A673 (cell line): Measurements from ENCODE around the gene OVCH1. TPM values are rescaled to one million over a fixed set of nuclear protein-coding genes. Genes with fewer than 3 reads are reported as not detected.

Experiments used
- BruUV-seq: library from RNA; stranded (reverse); fragments of 400-500 nt; replicated peaks from 2 replicates; lab custom pipeline; 2021; lab: Mats Ljungman, UMichigan
- CTCF ChIA-PET: fragments of 300-600 bp; sonication (Branson Sonifier 250); formaldehyde crosslinking; loops from one replicate; lab custom pipeline; 2022; ENCODE audit warnings: antibody characterized with exemption; lab: Charles Lee
- POLR2A ChIA-PET: fragments of 300-600 bp; sonication (Branson Sonifier 250); formaldehyde crosslinking; loops from one replicate; lab custom pipeline; 2022; ENCODE audit warnings: antibody characterized with exemption; ENCODE audit not compliant: low non-redundant PET; lab: Charles Lee
- DNase-seq: peaks from one replicate; pipeline ENCODE4 v3.0.0-alpha.2; 2015; ENCODE audit warnings: low spot score
- H3K27ac ChIP-seq: fragments of 200-600 bp; sonication (generic); 2 replicates; pipeline ENCODE4 v1.5.1; 2016; ENCODE audit warnings: mixed run types, low read depth, mild to moderate bottlenecking, mixed read lengths, antibody characterized with exemption, low read length; ENCODE audit not compliant: poor library complexity, severe bottlenecking
- H3K27me3 ChIP-seq: fragments of 200-600 bp; sonication (generic); replicated peaks from 2 replicates; pipeline ENCODE4 v1.6.1; 2017; ENCODE audit warnings: mixed run types, low read depth, mild to moderate bottlenecking, mixed read lengths, antibody characterized with exemption, low read length; ENCODE audit not compliant: insufficient read depth, poor library complexity
- H3K36me3 ChIP-seq: fragments of 200-600 bp; sonication (generic); 2 replicates; pipeline ENCODE4 v1.6.1; 2016; ENCODE audit warnings: mixed run types, mild to moderate bottlenecking, mixed read lengths, antibody characterized with exemption, low read length; ENCODE audit not compliant: insufficient read depth, poor library complexity, severe bottlenecking
- H3K4me1 ChIP-seq: fragments of 200-600 bp; sonication (generic); 2 replicates; pipeline ENCODE4 v1.6.1; 2017; ENCODE audit warnings: mixed run types, mild to moderate bottlenecking, mixed read lengths, antibody characterized with exemption, low read length; ENCODE audit not compliant: insufficient read depth, poor library complexity, severe bottlenecking
- H3K4me3 ChIP-seq: fragments of 200-600 bp; sonication (generic); 2 replicates; pipeline ENCODE4 v1.5.1; 2016; ENCODE audit warnings: low read depth, mixed run types, mild to moderate bottlenecking, mixed read lengths, low read length; ENCODE audit not compliant: poor library complexity, severe bottlenecking
- H3K9me3 ChIP-seq: fragments of 200-600 bp; sonication (generic); 2 replicates; pipeline ENCODE4 v1.6.1; 2016; ENCODE audit warnings: mixed run types, low read depth, mild to moderate bottlenecking, mixed read lengths, antibody characterized with exemption, low read length; ENCODE audit not compliant: poor library complexity, severe bottlenecking
- EZH2 ChIP-seq: fragments of 200-600 bp; sonication (generic); IDR thresholded peaks from 2 replicates; pipeline ENCODE4 v1.6.1; 2017; ENCODE audit warnings: borderline replicate concordance, low read depth, mild to moderate bottlenecking, mixed read lengths, antibody characterized with exemption, low read length; ENCODE audit not compliant: poor library complexity, severe bottlenecking
- intact Hi-C: fragments of 100-400 bp; cut with micrococcal nuclease; formaldehyde crosslinking; loops from one replicate; pipeline ENCODE4 v1.10.0; 2022; ENCODE audit not compliant: unreplicated experiment
- total RNA-seq: library from RNA; stranded (reverse); gene quantifications from 2 replicates; pipeline ENCODE4 v1.2.3, GENCODE V29; 2021
- TF ChIP-seq, protein P1 (sequence below): fragments of 300-800, 200-600 bp; sonication (generic); conservative IDR thresholded peaks from 2 replicates; pipeline ENCODE4 v1.5.1; 2017; ENCODE audit warnings: low read depth, mild to moderate bottlenecking, antibody characterized with exemption, low read length, moderate library complexity, mixed read lengths

The OVCH1 gene
- total RNA-seq, 1 experiment from 2014 or later, result 0.09 TPM

DNA sequence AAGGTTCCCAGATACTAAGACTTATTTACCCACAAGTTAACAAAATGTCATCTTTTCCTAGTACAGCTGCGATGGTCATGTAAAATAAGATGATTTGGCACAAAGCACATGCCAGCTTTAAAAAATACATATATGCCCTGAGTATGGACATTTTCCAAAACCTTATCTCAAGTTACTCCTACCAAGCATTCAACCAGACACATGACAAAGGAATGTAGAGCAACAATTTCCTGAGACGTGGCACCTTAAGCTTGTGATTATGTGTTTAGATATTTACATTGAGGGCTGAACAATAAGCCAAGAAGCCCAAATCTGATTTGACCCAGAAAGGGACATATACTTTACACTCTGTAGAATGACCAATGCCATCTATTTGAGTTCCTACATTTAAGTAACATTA lies 24.5 kb upstream of the OVCH1 start:
- TF ChIP-seq, protein P1, sequence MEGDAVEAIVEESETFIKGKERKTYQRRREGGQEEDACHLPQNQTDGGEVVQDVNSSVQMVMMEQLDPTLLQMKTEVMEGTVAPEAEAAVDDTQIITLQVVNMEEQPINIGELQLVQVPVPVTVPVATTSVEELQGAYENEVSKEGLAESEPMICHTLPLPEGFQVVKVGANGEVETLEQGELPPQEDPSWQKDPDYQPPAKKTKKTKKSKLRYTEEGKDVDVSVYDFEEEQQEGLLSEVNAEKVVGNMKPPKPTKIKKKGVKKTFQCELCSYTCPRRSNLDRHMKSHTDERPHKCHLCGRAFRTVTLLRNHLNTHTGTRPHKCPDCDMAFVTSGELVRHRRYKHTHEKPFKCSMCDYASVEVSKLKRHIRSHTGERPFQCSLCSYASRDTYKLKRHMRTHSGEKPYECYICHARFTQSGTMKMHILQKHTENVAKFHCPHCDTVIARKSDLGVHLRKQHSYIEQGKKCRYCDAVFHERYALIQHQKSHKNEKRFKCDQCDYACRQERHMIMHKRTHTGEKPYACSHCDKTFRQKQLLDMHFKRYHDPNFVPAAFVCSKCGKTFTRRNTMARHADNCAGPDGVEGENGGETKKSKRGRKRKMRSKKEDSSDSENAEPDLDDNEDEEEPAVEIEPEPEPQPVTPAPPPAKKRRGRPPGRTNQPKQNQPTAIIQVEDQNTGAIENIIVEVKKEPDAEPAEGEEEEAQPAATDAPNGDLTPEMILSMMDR, result no peak
- Histone ChIP-seq H3K27me3 (no peaks in the 10 kb centered on the region), H3K9me3 (no peaks in the 10 kb centered on the region), H3K4me3 (no peak overlapping the region), H3K36me3 (no peaks in the 10 kb centered on the region), H3K27ac (no peak overlapping the region), H3K4me1 (no peaks in the 10 kb centered on the region)
- CTCF ChIA-PET, result no interaction called here
- no TSS peak for BruUV-seq
- DNase-seq, result no peak
- POLR2A ChIA-PET, result no interaction called here
- intact Hi-C loops, result loop anchor here (2.0 kb wide), 1 partner anchor 1285 kb away; no protein-coding TSS in a partner anchor

DNA sequence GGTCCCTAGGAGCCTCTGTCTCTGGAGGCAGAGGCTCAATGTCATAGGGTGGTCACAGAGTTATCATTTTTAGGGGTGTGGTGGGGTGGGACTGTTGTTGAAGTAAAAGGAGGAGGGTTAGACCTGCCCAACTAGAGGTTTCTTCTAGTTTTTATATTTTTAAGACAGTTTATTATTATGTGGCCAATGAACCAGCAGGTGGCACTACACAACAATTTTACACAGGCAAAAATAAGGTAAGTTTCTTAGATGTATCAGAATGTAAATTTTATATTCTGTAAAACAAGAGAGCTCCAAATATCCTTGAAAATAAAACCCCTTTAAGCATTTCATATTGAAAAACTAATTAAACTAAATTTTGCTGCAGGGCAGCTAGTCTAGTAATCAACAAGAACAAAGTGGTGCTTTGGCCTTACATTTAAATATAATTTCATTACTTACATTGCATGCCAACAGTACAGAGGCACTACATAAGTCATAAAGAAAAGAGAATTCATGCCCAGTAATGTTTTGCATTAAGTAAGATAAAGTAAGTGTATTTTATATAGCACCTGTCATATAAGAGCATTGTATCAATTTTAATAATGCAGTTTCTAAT lies 22.2 kb upstream of the OVCH1 start:
- Histone ChIP-seq H3K27me3 (no peaks in the 10 kb centered on the region), H3K27ac (no peak overlapping the region), H3K4me3 (no peak overlapping the region), H3K36me3 (no peaks in the 10 kb centered on the region), H3K9me3 (no peaks in the 10 kb centered on the region), H3K4me1 (no peaks in the 10 kb centered on the region)
- DNase-seq, result peak; percentile 66
- no TSS peak for BruUV-seq
- POLR2A ChIA-PET, result no interaction called here
- no peak for TF ChIP-seq EZH2
- TF ChIP-seq, protein P1, result peak; percentile 71
- intact Hi-C loops, result loop anchor here (1.0 to 10.0 kb wide), 5 partner anchors 205 to 1287 kb away; no protein-coding TSS in a partner anchor
- CTCF ChIA-PET, result interaction anchor here (1.1 kb wide), 1 partner anchor 56 kb away, joined by 5 read pairs; no protein-coding TSS in a partner anchor

DNA sequence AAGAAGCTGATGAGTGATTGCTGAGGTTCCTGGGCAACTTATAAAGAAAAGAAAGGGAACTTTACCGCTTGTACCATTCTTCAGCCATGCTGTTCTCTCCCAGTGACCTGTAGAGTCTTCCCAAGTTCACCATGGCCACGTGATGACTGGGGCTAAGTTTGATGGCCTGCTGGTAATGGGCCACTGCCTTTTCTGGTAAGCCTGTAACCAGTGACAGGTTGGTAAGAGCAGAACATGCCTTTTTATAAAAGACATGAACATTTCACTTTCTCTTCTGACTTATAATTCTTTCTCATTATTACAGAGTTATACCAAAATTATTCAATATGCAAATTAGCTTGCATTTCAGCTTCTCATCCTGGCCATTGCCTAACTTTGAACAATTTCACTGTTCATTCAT lies 20.9 kb upstream of the OVCH1 start:
- no peaks in the 10 kb centered on the region for H3K4me1 ChIP-seq
- no peak overlapping the region for H3K4me3 ChIP-seq
- TF ChIP-seq EZH2, result no peak
- TF ChIP-seq, protein P1, result no peak
- BruUV-seq, result no TSS peak
- no peaks in the 10 kb centered on the region for H3K36me3 ChIP-seq
- no peaks in the 10 kb centered on the region for H3K9me3 ChIP-seq
- no peak overlapping the region for H3K27ac ChIP-seq
- ChIA-PET CTCF (no interaction called here), POLR2A (no interaction called here)
- H3K27me3 ChIP-seq, result no peaks in the 10 kb centered on the region
- DNase-seq, result no peak
- intact Hi-C loops, result loop anchor here (5.0 to 10.0 kb wide), 3 partner anchors 204 to 769 kb away; no protein-coding TSS in a partner anchor
